H9 (cell line): ENCODE measurements around the gene FSTL4. TPM values are rescaled to one million over a fixed set of nuclear protein-coding genes. Genes with fewer than 3 reads are reported as not detected.

ENCODE experiments used
- DNase-seq: peaks from one replicate; pipeline ENCODE4 v3.0.0-alpha.2; 2017
- H2AFZ ChIP-seq: one replicate; pipeline ENCODE4 v1.6.1; 2013; ENCODE audit warnings: mild to moderate bottlenecking, low read length, control low read depth, moderate library complexity
- H2AK5ac ChIP-seq: 2 replicates; pipeline ENCODE4 v1.6.1; 2013; ENCODE audit warnings: low read length, control low read depth, mixed read lengths; ENCODE audit not compliant: insufficient read length
- H2BK120ac ChIP-seq: one replicate; pipeline ENCODE4 v1.6.1; 2013; ENCODE audit warnings: low read depth, mild to moderate bottlenecking, low read length, control low read depth, inconsistent platforms; ENCODE audit not compliant: poor library complexity, severe bottlenecking
- H2BK12ac ChIP-seq: 2 replicates; pipeline ENCODE4 v1.6.1; 2013; ENCODE audit warnings: low read length, control low read depth, mixed read lengths, low read depth; ENCODE audit not compliant: insufficient read length
- H2BK15ac ChIP-seq: 2 replicates; pipeline ENCODE4 v1.6.1; 2013; ENCODE audit warnings: low read depth, low read length, control low read depth
- H2BK20ac ChIP-seq: one replicate; pipeline ENCODE4 v1.6.1; 2013; ENCODE audit warnings: low read depth, mild to moderate bottlenecking, low read length, control low read depth, inconsistent platforms; ENCODE audit not compliant: poor library complexity, severe bottlenecking
- H2BK5ac ChIP-seq: 2 replicates; pipeline ENCODE4 v1.6.1; 2013; ENCODE audit warnings: low read length, control low read depth, mixed read lengths; ENCODE audit not compliant: insufficient read length
- H3K14ac ChIP-seq: 2 replicates; pipeline ENCODE4 v1.6.1; 2013; ENCODE audit warnings: low read length, control low read depth; ENCODE audit not compliant: insufficient read depth
- H3K18ac ChIP-seq: 2 replicates; pipeline ENCODE4 v1.6.1; 2013; ENCODE audit warnings: low read depth, mild to moderate bottlenecking, mixed read lengths, low read length, control low read depth; ENCODE audit not compliant: insufficient read length
- H3K23ac ChIP-seq: 2 replicates; pipeline ENCODE4 v1.6.1; 2013; ENCODE audit warnings: low read length, control low read depth, mixed read lengths, low read depth; ENCODE audit not compliant: insufficient read length
- H3K23me2 ChIP-seq: 2 replicates; pipeline ENCODE4 v1.6.1; 2013; ENCODE audit warnings: low read depth, mild to moderate bottlenecking, mixed read lengths, low read length, control low read depth; ENCODE audit not compliant: insufficient read length, poor library complexity, severe bottlenecking
- H3K27ac ChIP-seq: 2 replicates; pipeline ENCODE4 v1.5.1; 2013; ENCODE audit warnings: low read length, control low read depth, mixed read lengths, low read depth; ENCODE audit not compliant: insufficient read length
- H3K27me3 ChIP-seq: 2 replicates; pipeline ENCODE4 v1.6.1; 2013; ENCODE audit warnings: low read length, control low read depth, inconsistent platforms; ENCODE audit not compliant: insufficient read depth
- H3K4ac ChIP-seq: 2 replicates; pipeline ENCODE4 v1.6.1; 2013; ENCODE audit warnings: low read depth, mild to moderate bottlenecking, control low read depth, inconsistent platforms, low read length, moderate library complexity
- H3K4me1 ChIP-seq: 2 replicates; pipeline ENCODE4 v1.6.1; 2013; ENCODE audit warnings: low read length, control low read depth, inconsistent platforms; ENCODE audit not compliant: insufficient read depth
- H3K4me2 ChIP-seq: 2 replicates; pipeline ENCODE4 v1.6.1; 2013; ENCODE audit warnings: low read length, control low read depth, mixed read lengths; ENCODE audit not compliant: insufficient read length, insufficient read depth
- H3K56ac ChIP-seq: 2 replicates; pipeline ENCODE4 v1.6.1; 2013; ENCODE audit warnings: low read depth, mild to moderate bottlenecking, mixed read lengths, low read length, control low read depth; ENCODE audit not compliant: insufficient read length
- H3K79me1 ChIP-seq: 2 replicates; pipeline ENCODE4 v1.6.1; 2013; ENCODE audit warnings: low read depth, mild to moderate bottlenecking, moderate library complexity, low read length, control low read depth, inconsistent platforms; ENCODE audit not compliant: insufficient read depth, poor library complexity, severe bottlenecking
- H3K79me2 ChIP-seq: 2 replicates; pipeline ENCODE4 v1.6.1; 2013; ENCODE audit warnings: low read length, control low read depth, inconsistent platforms; ENCODE audit not compliant: insufficient read depth
- H3K9ac ChIP-seq: 2 replicates; pipeline ENCODE4 v1.6.1; 2013; ENCODE audit warnings: low read length, control low read depth, mixed read lengths; ENCODE audit not compliant: insufficient read length; ENCODE audit errors: extremely low read depth
- H3K9me3 ChIP-seq: one replicate; pipeline ENCODE4 v1.6.1; 2013; ENCODE audit warnings: low read depth, low read length, inconsistent platforms; ENCODE audit not compliant: control insufficient read depth
- H3T11ph ChIP-seq: one replicate; pipeline ENCODE4 v1.6.1; 2013; ENCODE audit warnings: mild to moderate bottlenecking, low read length, control low read depth, inconsistent platforms
- H4K20me1 ChIP-seq: one replicate; pipeline ENCODE4 v1.6.1; 2013; ENCODE audit not compliant: control insufficient read depth, insufficient read length, insufficient read depth
- H4K5ac ChIP-seq: 2 replicates; pipeline ENCODE4 v1.6.1; 2013; ENCODE audit warnings: low read depth, mild to moderate bottlenecking, mixed read lengths, low read length, control low read depth; ENCODE audit not compliant: insufficient read length
- H4K8ac ChIP-seq: replicated peaks from 2 replicates; pipeline ENCODE4 v1.6.1; 2013; ENCODE audit warnings: low read length, control low read depth, mixed read lengths, low read depth; ENCODE audit not compliant: insufficient read length
- H4K91ac ChIP-seq: 2 replicates; pipeline ENCODE4 v1.6.1; 2013; ENCODE audit warnings: low read depth, mild to moderate bottlenecking, moderate library complexity, mixed read lengths, low read length, control low read depth; ENCODE audit not compliant: insufficient read length
- H3K27ac Mint-ChIP-seq, 3 experiments: 2 replicates in 2 of 3; 3 replicates in 1 of 3; pipeline ENCODE4 v1.8.0; 2020 to 2021; ENCODE audit warnings: mixed read lengths in 3 of 3, mild to moderate bottlenecking in 1 of 3, moderate library complexity in 1 of 3
- H3K27me3 Mint-ChIP-seq: 2 replicates; pipeline ENCODE4 v1.8.0; 2021; ENCODE audit warnings: low read depth, mild to moderate bottlenecking, moderate library complexity, mixed read lengths
- H3K36me3 Mint-ChIP-seq, 3 experiments: 2 replicates in 2 of 3; 3 replicates in 1 of 3; pipeline ENCODE4 v1.8.0; 2020 to 2021; ENCODE audit warnings: low read depth in 3 of 3, mixed read lengths in 3 of 3; ENCODE audit not compliant: insufficient read depth in 1 of 3
- H3K4me1 Mint-ChIP-seq, 2 experiments: 2 replicates each; pipeline ENCODE4 v1.8.0; 2020; ENCODE audit warnings: mixed read lengths in 2 of 2
- H3K4me3 Mint-ChIP-seq, 2 experiments: 2 replicates in 1 of 2; 3 replicates in 1 of 2; pipeline ENCODE4 v1.8.0; 2020 to 2021; ENCODE audit warnings: mild to moderate bottlenecking in 2 of 2, mixed read lengths in 2 of 2, moderate library complexity in 1 of 2
- H3K9me3 Mint-ChIP-seq, 2 experiments: 2 replicates in 1 of 2; 3 replicates in 1 of 2; pipeline ENCODE4 v1.8.0; 2020; ENCODE audit warnings: mild to moderate bottlenecking in 2 of 2, mixed read lengths in 2 of 2, moderate library complexity in 1 of 2
- total RNA-seq: library from RNA; stranded (reverse); gene quantifications from 2 replicates; pipeline ENCODE4 v1.2.1, GENCODE V29; 2021
- TF ChIP-seq, protein P1 (sequence below): fragments of 200-600 bp; sonication (generic); conservative IDR thresholded peaks from 3 replicates; pipeline ENCODE4 v1.8.0; 2021; ENCODE audit warnings: antibody characterized with exemption, mild to moderate bottlenecking

The FSTL4 gene
- total RNA-seq, 1 experiment from 2014 or later = 5.7 TPM

DNA sequence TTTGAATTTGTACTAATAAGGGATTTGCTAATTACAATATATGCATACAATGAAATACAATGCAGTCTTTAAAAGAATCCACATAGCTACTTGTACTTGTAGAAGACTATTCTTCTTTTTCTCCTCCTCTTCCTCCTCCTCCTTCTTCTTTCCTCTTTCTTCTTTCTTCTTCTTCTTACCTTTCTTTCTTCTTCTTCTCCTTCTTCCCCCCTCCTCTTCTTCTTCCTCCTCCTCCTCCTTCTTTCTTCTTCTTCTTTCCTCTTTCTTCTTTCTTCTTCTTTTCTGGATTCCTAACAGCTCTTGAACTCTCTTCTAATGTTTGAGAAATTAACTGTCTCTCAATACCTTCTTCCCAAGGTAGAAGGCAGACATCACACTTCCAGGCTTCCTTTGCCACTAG lies 29.3 kb upstream of the FSTL4 start:
- no peaks in the 10 kb centered on the region for H3K9me3 Mint-ChIP-seq
- H3K4me1 Mint-ChIP-seq = 0 out of 4 replicates have a peak, but pooled peaks cover 0 to 2% of the 10 kb centered on the region in 2 experiments

More for the DNA sequence above, 29.3 kb upstream of the FSTL4 start:
- no peak overlapping the region for H2BK12ac ChIP-seq
- no peaks in the 10 kb centered on the region for H4K20me1 ChIP-seq
- H3K27ac ChIP-seq = no peak overlapping the region
- no peak overlapping the region for H2AFZ ChIP-seq
- H3K4me1 ChIP-seq = no peaks in the 10 kb centered on the region
- H4K8ac ChIP-seq = no peak overlapping the region
- H3K27me3 ChIP-seq = no peaks in the 10 kb centered on the region; the same call in 1 of the 2 replicates
- H2BK5ac ChIP-seq = no peak overlapping the region
- H3K4me3 Mint-ChIP-seq = no peak overlapping the region
- DNase-seq = no peak
- no peak overlapping the region for H3K4me2 ChIP-seq
- H3K23me2 ChIP-seq = no peaks in the 10 kb centered on the region
- H3K27me3 Mint-ChIP-seq = peaks cover 13% of the 10 kb centered on the region
- no peak overlapping the region for H3K56ac ChIP-seq
- H2AK5ac ChIP-seq = no peak overlapping the region
- no peak overlapping the region for H4K5ac ChIP-seq
- no peak overlapping the region for H4K91ac ChIP-seq
- no peak overlapping the region for H3K18ac ChIP-seq
- no peak overlapping the region for H3T11ph ChIP-seq
- no peak overlapping the region for H2BK15ac ChIP-seq
- TF ChIP-seq, protein P1, sequence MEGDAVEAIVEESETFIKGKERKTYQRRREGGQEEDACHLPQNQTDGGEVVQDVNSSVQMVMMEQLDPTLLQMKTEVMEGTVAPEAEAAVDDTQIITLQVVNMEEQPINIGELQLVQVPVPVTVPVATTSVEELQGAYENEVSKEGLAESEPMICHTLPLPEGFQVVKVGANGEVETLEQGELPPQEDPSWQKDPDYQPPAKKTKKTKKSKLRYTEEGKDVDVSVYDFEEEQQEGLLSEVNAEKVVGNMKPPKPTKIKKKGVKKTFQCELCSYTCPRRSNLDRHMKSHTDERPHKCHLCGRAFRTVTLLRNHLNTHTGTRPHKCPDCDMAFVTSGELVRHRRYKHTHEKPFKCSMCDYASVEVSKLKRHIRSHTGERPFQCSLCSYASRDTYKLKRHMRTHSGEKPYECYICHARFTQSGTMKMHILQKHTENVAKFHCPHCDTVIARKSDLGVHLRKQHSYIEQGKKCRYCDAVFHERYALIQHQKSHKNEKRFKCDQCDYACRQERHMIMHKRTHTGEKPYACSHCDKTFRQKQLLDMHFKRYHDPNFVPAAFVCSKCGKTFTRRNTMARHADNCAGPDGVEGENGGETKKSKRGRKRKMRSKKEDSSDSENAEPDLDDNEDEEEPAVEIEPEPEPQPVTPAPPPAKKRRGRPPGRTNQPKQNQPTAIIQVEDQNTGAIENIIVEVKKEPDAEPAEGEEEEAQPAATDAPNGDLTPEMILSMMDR = no peak
- no peak overlapping the region for H3K14ac ChIP-seq
- H3K23ac ChIP-seq = no peak overlapping the region
- no peak overlapping the region for H3K4ac ChIP-seq
- no peak overlapping the region for H3K9ac ChIP-seq
- no peak overlapping the region for H2BK20ac ChIP-seq
- H3K36me3 Mint-ChIP-seq = no peaks in the 10 kb centered on the region
- no peak overlapping the region for H2BK120ac ChIP-seq
- H3K79me2 ChIP-seq = no peaks in the 10 kb centered on the region
- no peaks in the 10 kb centered on the region for H3K9me3 ChIP-seq
- no peak overlapping the region for H3K27ac Mint-ChIP-seq
- no peaks in the 10 kb centered on the region for H3K79me1 ChIP-seq
